Left lung (tissue), 10 donors: ENCODE results near the gene RELB. TPM values are rescaled to one million over a fixed set of nuclear protein-coding genes. Genes with fewer than 3 reads are reported as not detected.

Experiments used
- ATAC-seq: fragments of 200-7000 bp; cut with Tn5 transposase; one replicate; pipeline ENCODE4 v1.9.1; 2020; ENCODE audit warnings: moderate library complexity
- DNase-seq, 4 donors: peaks; one replicate each; pipeline ENCODE4 v3.0.0-alpha.2; 2013 to 2020
- H3K27ac ChIP-seq, 2 donors: fragments of 200-600 bp; sonication (generic) in 1 of 2; one replicate each; pipeline versions ENCODE4 v1.5.0 to v1.8.0; 2020 to 2021
- H3K27me3 ChIP-seq, 2 donors: fragments of 200-600 bp; sonication (generic) in 1 of 2; one replicate each; pipeline versions ENCODE4 v1.5.0 to v1.8.0; 2020 to 2021
- H3K36me3 ChIP-seq, 2 donors: fragments of 200-600 bp; sonication (generic) in 1 of 2; one replicate each; pipeline versions ENCODE4 v1.5.0 to v1.8.0; 2020 to 2021
- H3K4me1 ChIP-seq, 2 donors: fragments of 200-600 bp; one replicate each; pipeline ENCODE4 v1.8.0; 2021
- H3K4me3 ChIP-seq, 2 donors: fragments of 200-600 bp; sonication (generic) in 1 of 2; one replicate each; pipeline versions ENCODE4 v1.5.0 to v1.8.0; 2020 to 2021; ENCODE audit warnings: mild to moderate bottlenecking in 1 of 2
- H3K9me3 ChIP-seq, 2 donors: fragments of 200-600 bp; sonication (generic) in 1 of 2; one replicate each; pipeline versions ENCODE4 v1.5.0 to v1.8.0; 2020 to 2021
- CTCF ChIP-seq, 2 donors: fragments of 200-600 bp; sonication (generic) in 1 of 2; IDR thresholded peaks; one replicate each; pipeline versions ENCODE4 v1.5.0 to v1.8.0; 2021; ENCODE audit warnings: antibody characterized with exemption in 2 of 2
- intact Hi-C, 2 donors: fragments of 100-400 bp; cut with DNase I; formaldehyde crosslinking; loops; one replicate each; pipeline versions ENCODE4 v1.11.2 to v1.14.2; 2022
- polyA plus RNA-seq, 6 donors: library from polyadenylated mRNA; unstranded; fragments of 120-200 nt; gene quantifications; one replicate each; pipeline ENCODE4 v1.2.1, GENCODE V29; 2013; ENCODE audit not compliant: insufficient read length in 6 of 6
- total RNA-seq, 2 donors: library from RNA; stranded (reverse); fragmentation: NEBNext Ultra II Directional; extraction: Animal tissue kit (Norgen Biotek cat#: 25700); gene quantifications; one replicate each; pipeline ENCODE4 v1.2.1, GENCODE V29; 2021
- donor health status: DM: no; HTN: yes; CAD: no.
- donor health status: DM: no; HTN: no; CAD: no.

The RELB gene
- total and polyA plus RNA-seq, 8 donors: 3.7 to 18.7 (median 5.6) TPM

- ATAC-seq (no peak), DNase-seq (no peak)
- Histone ChIP-seq H3K27ac (no peak overlapping the region), H3K36me3 (peaks cover 0 to 95% of the 10 kb centered on the region in 2 donors), H3K27me3 (no peaks in the 10 kb centered on the region), H3K4me3 (no peak overlapping the region), H3K4me1 (no peaks in the 10 kb centered on the region), H3K9me3 (no peaks in the 10 kb centered on the region)
- TF ChIP-seq CTCF (IDR thresholded peaks at IDR 0.05): no peak
- intact Hi-C loops: no loop called here
Measured at GRCh38 chr19:45011959-45012358, 10.7 kb downstream of the RELB start.

GRCh38 chr19:45016388-45017314, 15.4 kb downstream of the RELB start:
- H3K27me3 ChIP-seq: no peaks in the 10 kb centered on the region
- intact Hi-C loops: no loop called here
- no peak overlapping the region for H3K4me3 ChIP-seq
- no peaks in the 10 kb centered on the region for H3K4me1 ChIP-seq
- TF ChIP-seq CTCF (IDR thresholded peaks at IDR 0.05): peak; percentile 34 to 48
- no peak overlapping the region for H3K27ac ChIP-seq
- peak; percentile 85 for ATAC-seq
- DNase-seq: peak in 2 of 4 donors; percentile 27 to 48
- peaks cover 0 to 73% of the 10 kb centered on the region in 2 donors for H3K36me3 ChIP-seq
- no peaks in the 10 kb centered on the region for H3K9me3 ChIP-seq

DNA sequence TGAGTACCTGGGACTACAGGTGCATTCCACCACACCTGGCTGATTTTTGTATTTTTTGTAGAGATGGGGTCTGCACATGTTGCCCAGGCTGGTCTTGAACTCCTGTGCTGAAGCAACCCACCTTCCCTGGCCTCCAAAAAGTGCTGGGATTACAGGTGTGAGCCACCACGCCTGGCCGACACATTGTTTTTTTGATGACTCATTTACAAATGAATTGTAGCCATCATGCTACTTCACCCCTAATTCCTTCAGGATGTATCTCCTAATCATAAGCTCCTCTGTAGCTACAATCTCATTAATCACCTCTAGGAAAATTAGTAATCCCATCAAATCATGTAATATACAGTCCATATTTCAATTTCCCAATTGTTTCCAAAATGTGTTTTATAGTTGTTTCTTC, 17.9 kb downstream of the RELB start:
- no peaks in the 10 kb centered on the region for H3K9me3 ChIP-seq
- H3K27ac ChIP-seq: no peak overlapping the region
- H3K4me3 ChIP-seq: no peak overlapping the region
- H3K4me1 ChIP-seq: no peaks in the 10 kb centered on the region
- H3K36me3 ChIP-seq: peaks cover 0 to 64% of the 10 kb centered on the region in 2 donors
- no peak for DNase-seq
- no peaks in the 10 kb centered on the region for H3K27me3 ChIP-seq
- intact Hi-C loops: no loop called here
- no peak for TF ChIP-seq CTCF (IDR thresholded peaks at IDR 0.05)
- ATAC-seq: no peak

DNA sequence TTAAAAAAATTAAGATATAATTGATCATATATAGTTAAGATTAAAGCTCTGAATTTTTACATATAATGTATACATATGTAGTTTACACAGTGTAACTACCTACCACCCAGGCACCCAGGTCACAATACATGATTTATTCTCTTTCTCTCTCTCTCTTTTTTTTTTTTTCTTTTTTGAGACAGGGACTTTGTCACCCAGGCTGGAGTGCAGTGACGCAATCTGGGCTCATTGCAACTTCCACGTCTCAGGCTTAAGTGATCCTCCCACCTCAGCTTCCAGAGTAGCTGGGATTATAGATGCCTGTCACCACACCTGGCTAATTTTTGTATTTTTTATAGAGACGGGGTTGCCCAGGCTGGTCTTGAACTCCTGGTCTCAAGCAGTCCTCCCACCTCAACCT, 18.8 kb downstream of the RELB start:
- Histone ChIP-seq H3K4me3 (no peak overlapping the region), H3K27ac (no peak overlapping the region), H3K36me3 (peaks cover 0 to 60% of the 10 kb centered on the region in 2 donors), H3K4me1 (no peaks in the 10 kb centered on the region), H3K27me3 (no peaks in the 10 kb centered on the region), H3K9me3 (no peaks in the 10 kb centered on the region)
- no peak for DNase-seq
- no peak for TF ChIP-seq CTCF (IDR thresholded peaks at IDR 0.05)
- intact Hi-C loops: no loop called here
- ATAC-seq: no peak

DNA sequence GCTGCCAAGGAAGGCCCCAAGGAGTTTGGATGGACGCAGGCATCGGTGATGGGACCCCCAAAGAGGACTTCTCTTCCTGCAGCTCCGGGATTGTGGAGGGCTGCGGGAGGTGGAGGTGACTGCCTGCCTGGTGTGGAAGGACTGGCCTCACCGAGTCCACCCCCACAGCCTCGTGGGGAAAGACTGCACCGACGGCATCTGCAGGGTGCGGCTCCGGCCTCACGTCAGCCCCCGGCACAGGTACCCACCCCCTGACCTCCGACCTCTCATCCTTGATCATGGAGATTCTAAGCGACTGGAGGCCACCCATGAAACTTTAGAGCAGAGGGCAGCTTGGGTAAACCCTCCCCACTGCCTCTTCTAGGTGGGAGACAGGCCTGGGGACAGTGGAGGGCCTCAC, 20.7 kb downstream of the RELB start:
- no peak for TF ChIP-seq CTCF (IDR thresholded peaks at IDR 0.05)
- Histone ChIP-seq H3K27me3 (no peaks in the 10 kb centered on the region), H3K27ac (no peak overlapping the region), H3K36me3 (peaks cover 0 to 61% of the 10 kb centered on the region in 2 donors), H3K4me3 (no peak overlapping the region), H3K9me3 (no peaks in the 10 kb centered on the region), H3K4me1 (no peaks in the 10 kb centered on the region)
- ATAC-seq (no peak), DNase-seq (no peak)
- intact Hi-C loops: no loop called here
